Transverse colon (tissue), 4 donors: ENCODE results near the gene RAPGEF4. TPM values are rescaled to one million over a fixed set of nuclear protein-coding genes. Genes with fewer than 3 reads are reported as not detected.
A peak's percentile ranks its signal among the peaks of the same experiment; 100 is the strongest.

ENCODE experiments used
- DNase-seq: peaks from one replicate; pipeline ENCODE4 v3.0.0-alpha.2; 2019
- H3K27ac ChIP-seq, 4 donors: fragments of 200-600 bp; sonication (generic); 2 replicates each; pipeline ENCODE4 v1.5.1; 2016 to 2018; ENCODE audit warnings: inconsistent platforms in 4 of 4
- H3K27me3 ChIP-seq: fragments of 200-600 bp; sonication (generic); 2 replicates; pipeline ENCODE4 v1.5.1; 2017; ENCODE audit warnings: inconsistent platforms
- H3K36me3 ChIP-seq, 4 donors: fragments of 200-600 bp; sonication (generic); 2 replicates each; pipeline ENCODE4 v1.5.1; 2017 to 2019; ENCODE audit warnings: inconsistent platforms in 4 of 4
- H3K4me1 ChIP-seq, 4 donors: fragments of 200-600 bp; sonication (generic); 2 replicates each; pipeline ENCODE4 v1.5.1; 2017 to 2020; ENCODE audit warnings: inconsistent platforms in 4 of 4
- H3K4me3 ChIP-seq, 4 donors: fragments of 200-600 bp; sonication (generic); 1 replicate in 1 of 4; 2 replicates in 3 of 4; pipeline versions ENCODE4 v1.5.1 to v1.6.1; 2017 to 2019; ENCODE audit warnings: inconsistent platforms in 4 of 4
- H3K9me3 ChIP-seq, 2 donors: fragments of 200-600 bp; sonication (generic); 2 replicates each; pipeline ENCODE4 v1.5.1; 2017 to 2019; ENCODE audit warnings: inconsistent platforms in 2 of 2
- EP300 ChIP-seq: sonication (generic); formaldehyde crosslinking; IDR thresholded peaks from one replicate; pipeline ENCODE4 v1.6.1; 2017; ENCODE audit warnings: antibody characterized with exemption, low read depth
- POLR2A ChIP-seq: fragments of 450-650 bp; IDR thresholded peaks from one replicate; pipeline ENCODE4 v1.6.1; 2016; ENCODE audit warnings: antibody characterized with exemption, mild to moderate bottlenecking, moderate library complexity
- POLR2AphosphoS5 ChIP-seq, 3 donors: sonication (generic); formaldehyde crosslinking; IDR thresholded peaks; one replicate each; pipeline ENCODE4 v1.6.1; 2016; ENCODE audit warnings: antibody characterized with exemption in 3 of 3
- WGBS, 2 donors: methylation state at CpG; one replicate each; pipeline ENCODE4 v1.1.5; 2018; ENCODE audit warnings: low coverage in 1 of 2; 5-methylcytosine and 5-hydroxymethylcytosine counted together
- in situ Hi-C, 4 donors: fragments of 200-750 bp; cut with MboI; loops; one replicate each; pipeline versions ENCODE4 v1.15.0 to v1.15.1; 2017; ENCODE audit warnings: low sequenced_read_pairs in 3 of 4, low pct_ligation_motif_present in 1 of 4, low pct_unique_long_range_greater_than_20kb in 1 of 4
- intact Hi-C: fragments of 100-400 bp; cut with DNase I; formaldehyde crosslinking; loops from one replicate; pipeline ENCODE4 v1.15.1; 2023; ENCODE audit warnings: low total_unique reads
- total RNA-seq, 4 donors: library from RNA; depleted of rRNA; stranded (reverse); fragments of >200 nt; gene quantifications; one replicate each; pipeline ENCODE4 v1.1.0, GENCODE V29; 2016
- TF ChIP-seq, protein P1 (sequence below), 5 experiments: fragments of 200-600 bp in 3 of 5; fragments of 450-650 bp in 2 of 5; sonication (generic) in 3 of 5; IDR thresholded peaks; 1 replicate in 2 of 5; 2 replicates in 3 of 5; pipeline ENCODE4 v1.5.1; 2016 to 2017; ENCODE audit warnings: antibody characterized with exemption in 5 of 5, inconsistent platforms in 3 of 5, mild to moderate bottlenecking in 2 of 5, moderate library complexity in 1 of 5

RAPGEF4 gene
- total RNA-seq, 4 donors from 2014 or later, result 1.4 to 12.3 (median 2.2) TPM; not detected in 1

DNA sequence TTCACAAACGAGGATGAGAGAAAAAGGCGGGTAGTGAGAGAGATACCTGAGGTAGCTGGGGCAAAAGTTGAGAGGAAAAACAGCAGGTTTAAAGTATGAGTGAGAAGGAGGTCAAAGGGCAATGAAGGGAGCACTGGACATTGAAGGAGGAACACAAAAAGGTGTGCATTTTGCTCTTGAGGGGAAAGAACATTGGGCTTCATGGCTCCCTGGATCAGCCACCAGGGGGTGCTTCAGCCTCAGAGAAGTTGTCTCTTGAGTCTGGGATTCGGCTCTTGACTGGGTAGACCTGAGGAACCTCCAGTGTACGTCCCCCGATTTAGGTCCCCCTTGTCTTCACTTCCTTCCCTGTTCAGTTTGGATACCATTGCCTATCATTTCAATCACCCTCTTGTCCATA, 128.5 kb downstream of the RAPGEF4 start:
- in situ Hi-C loops, result loop anchor here in 2 of 4 donors (10.0 kb wide), 1 partner anchor 71 kb away; no protein-coding TSS in a partner anchor
- Histone ChIP-seq H3K27ac (no peak overlapping the region), H3K9me3 (no peaks in the 10 kb centered on the region), H3K27me3 (peaks cover 43% of the 10 kb centered on the region), H3K4me1 (peaks cover 0 to 5% (median 0%) of the 10 kb centered on the region in 4 donors), H3K36me3 (no peaks in the 10 kb centered on the region), H3K4me3 (no peak overlapping the region)
- WGBS, 2 donors, result 25 to 40% methylated on average over 5 of the region's 5 CpGs
- no peak for TF ChIP-seq POLR2AphosphoS5 (IDR thresholded peaks at IDR 0.05)
- TF ChIP-seq, protein P1, sequence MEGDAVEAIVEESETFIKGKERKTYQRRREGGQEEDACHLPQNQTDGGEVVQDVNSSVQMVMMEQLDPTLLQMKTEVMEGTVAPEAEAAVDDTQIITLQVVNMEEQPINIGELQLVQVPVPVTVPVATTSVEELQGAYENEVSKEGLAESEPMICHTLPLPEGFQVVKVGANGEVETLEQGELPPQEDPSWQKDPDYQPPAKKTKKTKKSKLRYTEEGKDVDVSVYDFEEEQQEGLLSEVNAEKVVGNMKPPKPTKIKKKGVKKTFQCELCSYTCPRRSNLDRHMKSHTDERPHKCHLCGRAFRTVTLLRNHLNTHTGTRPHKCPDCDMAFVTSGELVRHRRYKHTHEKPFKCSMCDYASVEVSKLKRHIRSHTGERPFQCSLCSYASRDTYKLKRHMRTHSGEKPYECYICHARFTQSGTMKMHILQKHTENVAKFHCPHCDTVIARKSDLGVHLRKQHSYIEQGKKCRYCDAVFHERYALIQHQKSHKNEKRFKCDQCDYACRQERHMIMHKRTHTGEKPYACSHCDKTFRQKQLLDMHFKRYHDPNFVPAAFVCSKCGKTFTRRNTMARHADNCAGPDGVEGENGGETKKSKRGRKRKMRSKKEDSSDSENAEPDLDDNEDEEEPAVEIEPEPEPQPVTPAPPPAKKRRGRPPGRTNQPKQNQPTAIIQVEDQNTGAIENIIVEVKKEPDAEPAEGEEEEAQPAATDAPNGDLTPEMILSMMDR (IDR thresholded peaks at IDR 0.05), result peak; percentile 62 to 72 (median 63)
- intact Hi-C loops, result loop anchor here (5.0 to 10.0 kb wide), 2 partner anchors 59 to 68 kb away; no protein-coding TSS in a partner anchor
- peak; percentile 54 for DNase-seq

DNA sequence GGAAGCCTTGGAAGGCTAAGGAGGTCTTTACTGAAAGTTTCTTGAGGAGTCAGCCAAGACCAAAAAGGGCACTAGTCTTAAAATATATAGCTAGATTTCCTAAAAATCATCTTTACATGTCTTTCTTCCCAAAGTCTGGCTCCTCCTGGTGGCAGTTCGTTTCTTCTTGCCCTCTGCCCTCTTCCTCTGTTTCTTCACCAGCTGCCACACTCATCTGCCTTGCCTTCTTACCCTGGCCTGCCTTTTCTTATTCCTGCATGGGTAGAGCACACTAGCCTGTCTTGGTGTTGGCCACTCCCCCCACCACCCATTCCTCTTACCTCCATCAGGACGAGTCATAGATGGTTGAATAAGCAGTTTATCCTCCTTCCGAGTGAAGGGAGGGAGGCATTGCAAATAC, 129.8 kb downstream of the RAPGEF4 start:
- Histone ChIP-seq H3K27me3 (peaks cover 31% of the 10 kb centered on the region), H3K4me3 (no peak overlapping the region), H3K36me3 (no peaks in the 10 kb centered on the region), H3K4me1 (no peaks in the 10 kb centered on the region), H3K9me3 (no peaks in the 10 kb centered on the region), H3K27ac (no peak overlapping the region)
- no peak for DNase-seq
- 59 to 62% methylated on average over 3 of the region's 3 CpGs for WGBS, 2 donors
- intact Hi-C loops (loop anchor here (10.0 kb wide), 1 partner anchor 61 kb away; no protein-coding TSS in a partner anchor), in situ Hi-C loops (loop anchor here in 2 of 4 donors (10.0 kb wide), 1 partner anchor 69 kb away; no protein-coding TSS in a partner anchor)
- no peak for TF ChIP-seq POLR2A
- TF ChIP-seq EP300, result no peak
- TF ChIP-seq, protein P1 (IDR thresholded peaks at IDR 0.05), result no peak
- TF ChIP-seq POLR2AphosphoS5 (IDR thresholded peaks at IDR 0.05), result no peak

DNA sequence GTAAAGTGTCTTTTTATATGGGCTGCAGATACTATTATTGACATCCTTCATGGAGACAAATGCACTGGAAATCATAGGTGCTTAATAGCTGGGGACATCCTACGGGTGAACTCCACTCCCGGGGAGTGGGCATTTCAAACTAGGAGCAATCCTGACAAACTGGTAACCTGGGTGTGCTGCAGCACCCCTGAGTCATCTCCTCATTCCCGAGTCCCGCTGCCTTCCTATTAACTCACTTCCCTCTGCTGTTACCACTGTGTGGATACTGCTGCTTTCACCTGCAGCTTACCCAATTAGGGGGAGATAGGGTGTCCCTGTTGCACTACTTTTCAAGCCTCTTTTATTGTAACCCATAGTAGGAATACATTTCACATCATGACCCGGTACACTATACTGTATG, 134.2 kb downstream of the RAPGEF4 start:
- Histone ChIP-seq H3K9me3 (no peaks in the 10 kb centered on the region), H3K36me3 (no peaks in the 10 kb centered on the region), H3K4me3 (no peak overlapping the region), H3K27ac (no peak overlapping the region), H3K4me1 (no peaks in the 10 kb centered on the region), H3K27me3 (no peaks in the 10 kb centered on the region)
- TF ChIP-seq POLR2A, result no peak
- TF ChIP-seq, protein P1 (IDR thresholded peaks at IDR 0.05), result no peak
- TF ChIP-seq POLR2AphosphoS5 (IDR thresholded peaks at IDR 0.05), result no peak
- no peak for TF ChIP-seq EP300
- no peak for DNase-seq
- WGBS, 2 donors, result 86 to 90% methylated on average over 3 to 5 of the region's 5 CpGs
- in situ Hi-C loops, result loop anchor here in 2 of 4 donors (10.0 kb wide), 1 partner anchor 65 kb away; no protein-coding TSS in a partner anchor
- intact Hi-C loops, result loop anchor here (10.0 kb wide), 1 partner anchor 65 kb away; no protein-coding TSS in a partner anchor

DNA sequence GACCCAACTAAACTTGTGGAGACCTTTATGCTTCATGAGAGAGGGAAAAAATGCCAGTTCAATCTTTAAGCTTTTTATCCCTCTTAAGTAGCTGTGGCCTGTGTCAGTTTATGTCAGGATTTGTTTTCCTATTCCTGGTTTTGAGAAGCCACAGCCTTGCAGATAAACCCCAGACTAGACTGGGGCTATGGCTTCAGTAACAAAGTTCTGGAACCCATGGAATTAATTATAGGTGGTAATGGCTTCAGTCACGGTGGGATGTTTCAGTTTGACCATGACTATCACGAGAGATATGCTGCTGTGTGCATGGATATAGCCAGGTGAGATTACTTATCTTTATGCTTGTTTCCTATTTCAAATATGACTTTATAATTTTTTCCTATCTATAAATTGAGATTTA, 134.8 kb downstream of the RAPGEF4 start:
- TF ChIP-seq, protein P1 (IDR thresholded peaks at IDR 0.05), result no peak
- no peak for TF ChIP-seq POLR2AphosphoS5 (IDR thresholded peaks at IDR 0.05)
- no peak for TF ChIP-seq POLR2A
- TF ChIP-seq EP300, result no peak
- in situ Hi-C loops (no loop called here), intact Hi-C loops (no loop called here)
- H3K4me3 ChIP-seq, result no peak overlapping the region
- no peaks in the 10 kb centered on the region for H3K4me1 ChIP-seq
- 71 to 79% methylated on average over 2 of the region's 2 CpGs for WGBS, 2 donors
- no peaks in the 10 kb centered on the region for H3K9me3 ChIP-seq
- H3K36me3 ChIP-seq, result no peaks in the 10 kb centered on the region
- no peak for DNase-seq
- no peaks in the 10 kb centered on the region for H3K27me3 ChIP-seq
- H3K27ac ChIP-seq, result no peak overlapping the region
